Activated gamma-delta T cell treated with anti-CD3 and anti-CD28 coated beads, Interleukin-2, amount 50 U/mL, for 16 hours (primary cell): ENCODE measurements around the gene CYP4A22.
"Not testable (repeated sequence)": the region's sequence is repeated elsewhere in the genome, so short reads cannot be mapped to it uniquely, and the experiment has no call there.

Source experiments
- DNase-seq: peaks from one replicate; pipeline ENCODE4 v3.0.0-alpha.2; 2020; ENCODE audit warnings: low read depth

Gene CYP4A22, protein sequence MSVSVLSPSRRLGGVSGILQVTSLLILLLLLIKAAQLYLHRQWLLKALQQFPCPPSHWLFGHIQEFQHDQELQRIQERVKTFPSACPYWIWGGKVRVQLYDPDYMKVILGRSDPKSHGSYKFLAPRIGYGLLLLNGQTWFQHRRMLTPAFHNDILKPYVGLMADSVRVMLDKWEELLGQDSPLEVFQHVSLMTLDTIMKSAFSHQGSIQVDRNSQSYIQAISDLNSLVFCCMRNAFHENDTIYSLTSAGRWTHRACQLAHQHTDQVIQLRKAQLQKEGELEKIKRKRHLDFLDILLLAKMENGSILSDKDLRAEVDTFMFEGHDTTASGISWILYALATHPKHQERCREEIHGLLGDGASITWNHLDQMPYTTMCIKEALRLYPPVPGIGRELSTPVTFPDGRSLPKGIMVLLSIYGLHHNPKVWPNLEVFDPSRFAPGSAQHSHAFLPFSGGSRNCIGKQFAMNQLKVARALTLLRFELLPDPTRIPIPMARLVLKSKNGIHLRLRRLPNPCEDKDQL

DNA sequence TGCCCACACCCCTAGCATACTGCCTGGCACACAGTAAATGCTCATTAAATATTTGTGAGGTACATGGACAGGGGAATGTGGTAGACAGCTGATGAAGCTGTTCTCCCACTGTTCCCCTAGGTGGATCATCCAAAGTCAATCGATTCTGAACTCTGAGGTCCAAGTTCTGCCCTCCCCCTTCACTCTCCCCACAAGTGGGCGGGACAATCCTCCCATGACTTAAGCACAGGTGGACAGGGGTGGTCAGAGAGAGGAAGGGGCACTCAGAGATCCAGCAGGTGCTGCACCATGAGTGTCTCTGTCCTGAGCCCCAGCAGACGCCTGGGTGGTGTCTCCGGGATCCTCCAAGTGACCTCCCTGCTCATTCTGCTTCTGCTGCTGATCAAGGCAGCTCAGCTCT, at the start of gene CYP4A22:
Gene CYP4A22 (plus strand): TSS at position 244 of the 400 bp plus-strand sequence. CDS start 45 bp downstream, at position 289.
- DNase-seq = no peak

DNA sequence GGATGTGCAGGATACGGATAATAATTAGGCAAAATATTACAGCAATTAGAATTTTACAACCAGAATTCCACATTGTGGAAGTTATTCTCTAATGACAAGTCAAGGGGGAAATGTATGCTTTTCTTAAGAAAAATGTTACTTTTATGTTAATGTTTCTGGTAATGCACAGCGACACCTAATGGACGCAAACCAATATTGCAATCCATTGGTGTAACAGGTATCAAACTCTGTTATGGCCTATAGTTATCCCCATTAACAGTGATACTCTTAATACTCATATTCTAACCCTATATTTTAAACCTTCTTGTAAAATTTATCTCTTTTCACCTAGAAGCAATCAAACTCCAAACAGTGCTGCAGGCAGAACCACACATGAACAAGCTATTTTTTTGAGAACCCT, 47.9 kb upstream of the CYP4A22 start:
- DNase-seq = not testable (repeated sequence)

DNA sequence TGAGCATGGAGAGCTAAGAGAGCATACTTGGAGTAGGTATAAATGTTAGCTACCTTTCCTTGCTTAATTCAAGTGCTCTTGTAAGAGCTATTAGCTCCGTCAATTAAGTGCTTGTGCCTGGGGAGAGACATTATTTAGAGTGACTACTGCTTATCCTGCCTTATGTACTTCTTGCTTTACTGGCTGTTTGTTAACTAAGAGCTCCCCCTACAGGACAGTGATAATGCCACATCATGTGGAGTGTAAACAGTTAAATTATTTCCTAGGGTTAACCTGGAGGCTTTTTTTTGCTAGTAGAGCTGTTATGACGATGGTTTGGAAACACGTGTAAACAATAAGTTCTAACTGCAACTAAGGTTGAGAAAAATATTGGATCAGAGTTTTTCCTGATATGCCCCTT, 45.8 kb upstream of the CYP4A22 start:
- not testable (repeated sequence) for DNase-seq

DNA sequence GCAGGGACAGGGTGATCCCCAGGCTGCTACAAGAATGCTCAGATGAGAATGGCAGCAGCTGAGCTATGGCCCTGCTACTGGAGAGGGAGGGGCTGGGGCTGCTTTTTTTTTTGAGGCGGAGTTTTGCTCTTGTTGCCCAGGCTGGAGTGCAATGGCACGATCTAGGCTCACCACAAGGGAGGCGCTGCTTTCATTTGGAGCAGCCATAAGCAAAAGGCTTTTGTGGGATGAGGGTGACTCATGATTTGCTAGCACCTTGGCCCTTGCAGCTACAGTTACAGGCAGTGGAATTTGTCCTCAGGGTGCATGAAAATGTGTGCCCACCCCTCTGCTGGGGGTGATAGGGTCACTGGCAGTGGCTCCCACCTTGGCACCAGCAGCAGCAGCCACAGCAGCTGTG, 32.4 kb upstream of the CYP4A22 start:
- no peak for DNase-seq

DNA sequence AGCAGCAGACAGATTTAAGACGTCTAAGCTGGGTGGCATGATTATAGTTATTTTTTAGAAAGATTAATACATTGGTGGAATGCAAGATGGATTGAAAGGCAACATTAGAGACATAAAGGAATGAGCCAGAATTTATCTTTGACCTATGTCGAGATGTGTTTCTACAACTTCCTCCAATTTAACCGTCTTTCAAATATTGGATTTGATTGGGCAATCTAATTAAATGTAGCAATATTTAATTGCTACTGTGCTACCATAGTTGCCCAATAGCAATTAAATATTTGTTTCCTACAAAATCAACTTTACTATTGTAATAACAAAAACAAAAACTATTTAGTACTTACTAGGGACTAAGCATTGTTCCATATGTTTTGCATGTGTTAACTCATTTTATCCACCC, 30.4 kb upstream of the CYP4A22 start:
- DNase-seq = no peak

DNA sequence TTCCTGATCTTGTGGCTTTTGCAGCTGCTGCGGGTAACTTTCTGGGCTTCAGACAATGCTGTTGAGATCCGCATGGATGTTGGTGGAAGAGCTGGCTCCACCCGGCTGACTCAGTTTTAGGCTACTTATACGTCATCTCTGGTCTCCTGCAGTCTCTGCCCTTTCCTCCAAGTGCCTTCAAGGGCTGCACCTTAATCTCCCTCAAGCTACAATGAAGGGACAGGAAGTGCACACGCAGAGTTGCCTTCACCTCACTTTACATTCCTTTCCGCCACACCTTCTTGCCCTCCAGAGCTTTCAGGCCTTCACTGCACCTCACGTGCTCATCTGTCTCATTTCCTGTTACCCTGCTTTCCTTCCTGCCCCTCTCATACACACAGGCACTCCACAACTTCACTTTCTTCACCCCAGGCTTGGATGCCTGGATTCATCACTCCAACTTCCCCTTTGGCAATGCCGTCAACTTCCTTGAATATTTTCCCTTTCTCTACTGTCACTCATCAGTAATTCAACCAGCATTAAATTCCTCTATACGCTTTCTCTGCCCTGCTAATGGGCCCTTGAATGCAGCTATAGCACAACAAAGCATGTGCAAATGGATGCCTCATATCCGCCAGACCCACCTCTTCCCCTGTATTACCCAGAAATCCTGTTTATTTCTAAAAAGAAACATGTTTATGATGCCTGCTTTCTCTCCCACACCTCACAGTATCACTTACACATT, 29.2 kb upstream of the CYP4A22 start:
- not testable (repeated sequence) for DNase-seq

DNA sequence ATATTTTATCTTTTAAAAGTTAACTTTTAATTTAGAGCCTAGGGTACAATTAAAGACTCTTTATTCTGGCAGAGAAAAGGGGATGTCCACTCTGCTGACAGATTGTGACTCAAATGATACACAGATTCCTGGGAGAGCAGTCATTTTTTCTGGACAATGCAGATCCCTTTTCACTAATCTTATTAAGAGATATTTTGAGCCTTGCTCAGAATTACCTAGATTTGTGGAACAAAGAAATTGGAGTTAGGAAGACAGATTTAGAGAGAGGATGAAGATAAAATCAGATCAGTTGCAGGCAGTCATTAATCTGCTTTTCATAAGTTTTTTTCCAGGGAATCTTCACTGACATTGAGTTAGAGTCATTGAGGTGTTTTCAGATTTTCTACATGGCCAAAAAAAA, 27.8 kb upstream of the CYP4A22 start:
- not testable (repeated sequence) for DNase-seq

DNA sequence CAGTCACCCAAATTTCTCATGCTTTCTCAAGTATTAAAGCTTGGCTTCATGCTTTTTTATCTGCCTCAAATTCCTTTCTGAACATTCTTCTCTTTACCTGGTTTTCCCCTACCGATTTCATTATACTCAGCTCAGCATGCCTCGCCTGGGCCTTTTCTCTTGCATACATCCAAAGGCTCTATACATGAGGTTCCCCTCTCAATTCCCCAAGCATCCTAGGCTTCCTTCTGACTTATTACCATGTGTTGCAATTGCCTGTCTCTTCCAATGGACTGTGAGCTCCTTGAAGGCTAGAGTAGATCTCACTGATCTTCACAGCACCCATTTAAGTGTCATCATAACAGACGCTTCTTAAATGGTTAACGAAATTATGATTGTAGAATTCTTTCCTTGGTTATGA, 24.1 kb upstream of the CYP4A22 start:
- DNase-seq = no peak

DNA sequence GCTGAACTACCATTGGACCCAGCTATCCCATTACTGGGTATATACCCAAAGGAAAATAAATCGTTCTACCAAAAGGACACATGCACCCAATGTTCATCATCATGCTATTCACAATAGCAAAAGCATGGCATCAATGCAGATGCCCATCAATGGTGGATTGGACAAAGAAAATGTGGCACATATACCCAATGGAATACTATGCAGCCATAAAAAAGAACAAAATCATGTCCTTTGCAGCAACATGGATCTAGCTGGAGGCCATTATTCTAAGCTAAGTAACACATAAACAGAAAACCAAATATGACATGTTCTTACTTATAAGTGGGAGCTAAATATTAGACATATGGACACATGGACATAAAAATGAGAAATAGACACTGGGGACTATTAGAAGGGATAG, 16.2 kb upstream of the CYP4A22 start:
- not testable (repeated sequence) for DNase-seq

DNA sequence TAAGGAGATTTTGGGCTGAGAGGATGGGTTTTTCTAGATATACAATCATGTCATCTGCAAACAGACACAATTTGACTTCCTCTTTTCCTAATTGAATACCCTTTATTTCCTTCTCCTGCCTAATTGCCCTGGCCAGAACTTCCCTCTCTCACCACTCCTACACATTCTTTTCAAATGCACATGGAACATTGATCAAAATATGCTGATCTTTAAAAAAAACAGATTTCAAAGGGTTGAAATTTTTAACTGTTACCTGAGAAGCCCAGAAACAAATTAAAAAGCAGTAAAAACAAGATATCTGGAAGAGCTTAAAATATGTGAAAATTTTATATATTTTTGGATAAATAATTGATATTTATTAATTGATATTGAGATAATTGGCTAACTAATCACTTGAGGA, 12.4 kb upstream of the CYP4A22 start:
- not testable (repeated sequence) for DNase-seq

DNA sequence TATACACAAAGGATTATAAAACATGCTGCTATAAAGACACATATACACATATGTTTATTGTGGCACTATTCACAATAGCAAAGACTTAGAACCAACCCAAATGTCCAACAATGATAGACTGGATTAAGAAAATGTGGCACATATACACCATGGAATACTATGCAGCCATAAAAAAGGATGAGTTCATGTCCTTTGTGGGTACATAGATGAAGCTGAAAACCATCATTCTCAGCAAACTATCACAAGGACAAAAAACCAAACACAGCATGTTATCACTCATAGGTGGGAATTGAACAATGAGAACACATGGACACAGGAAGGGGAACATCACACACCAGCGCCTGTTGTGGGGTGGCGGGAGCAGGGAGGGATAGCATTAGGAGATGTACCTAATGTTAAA, 10.2 kb upstream of the CYP4A22 start:
- not testable (repeated sequence) for DNase-seq

DNA sequence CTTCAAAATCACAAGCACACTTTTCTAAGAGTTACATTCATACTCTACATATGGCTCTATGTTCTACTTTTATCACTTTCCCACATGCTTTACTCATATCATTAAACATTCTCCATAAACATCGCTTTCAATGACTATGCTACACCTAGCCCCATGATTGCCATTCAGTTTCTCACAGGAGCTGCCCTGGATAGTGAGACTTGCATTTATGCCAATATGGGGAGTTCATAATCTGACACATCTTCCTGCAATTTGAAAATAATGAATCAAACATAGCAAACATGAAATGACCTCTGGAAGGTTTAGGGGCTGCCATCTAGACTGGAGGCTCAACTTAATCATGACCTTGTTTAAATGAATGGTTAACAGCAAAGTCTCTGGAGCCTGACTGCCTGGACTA, 9.0 kb upstream of the CYP4A22 start:
- DNase-seq = no peak

DNA sequence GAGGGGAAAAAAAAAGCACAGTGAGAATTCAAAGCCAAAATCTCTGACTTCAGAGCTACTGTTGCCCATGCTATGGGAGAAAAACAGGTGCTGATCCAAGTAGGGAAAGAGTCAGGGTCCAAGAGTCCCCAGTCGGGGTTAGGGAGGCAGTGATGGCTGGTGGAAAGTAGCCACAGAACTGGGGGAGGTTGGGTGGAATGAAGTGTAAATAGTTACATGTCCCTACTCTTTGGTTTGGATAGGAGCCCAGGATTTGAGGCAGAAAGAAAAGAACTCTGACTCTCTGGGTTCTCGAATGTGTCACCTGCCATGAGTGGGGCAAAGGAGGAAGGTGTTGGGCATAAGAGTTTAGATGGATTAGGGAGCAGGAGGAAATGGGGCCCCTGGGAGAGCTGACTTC, 8.4 kb upstream of the CYP4A22 start:
- not testable (repeated sequence) for DNase-seq

DNA sequence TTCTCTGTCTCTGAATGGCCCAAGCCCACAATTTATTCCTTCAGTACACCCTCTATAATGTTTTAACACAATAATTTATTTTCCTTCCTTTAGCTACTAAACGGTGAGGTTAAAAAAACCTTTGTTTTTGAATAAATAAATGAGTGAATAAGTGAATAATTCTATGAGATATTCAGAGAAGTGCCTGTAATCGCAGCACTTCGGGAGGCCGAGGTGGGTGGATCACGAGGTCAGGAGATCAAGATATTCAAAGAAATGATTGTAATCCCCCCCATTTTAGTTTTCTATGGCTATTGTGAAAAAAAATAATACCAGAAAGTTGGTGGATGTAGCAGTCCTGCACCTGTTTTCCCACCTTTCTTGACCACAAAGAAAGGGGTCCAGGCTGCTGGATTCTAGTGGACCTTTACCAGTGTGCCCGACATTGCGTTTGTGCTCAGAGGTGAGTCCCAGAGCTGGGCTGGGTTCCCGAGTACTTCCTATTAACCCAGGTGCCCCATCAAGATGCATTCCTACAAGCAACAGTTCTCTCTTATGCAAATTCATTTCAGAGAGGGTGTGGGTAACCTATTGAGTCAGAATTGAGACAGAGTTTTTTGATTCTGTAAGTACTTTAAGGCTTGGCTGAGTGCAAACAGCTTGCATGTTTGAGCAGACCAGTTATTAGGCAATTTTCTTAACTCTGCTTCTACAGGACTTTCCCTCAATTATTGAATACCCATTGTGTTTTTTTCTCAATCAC, 7.6 kb upstream of the CYP4A22 start:
- not testable (repeated sequence) for DNase-seq

DNA sequence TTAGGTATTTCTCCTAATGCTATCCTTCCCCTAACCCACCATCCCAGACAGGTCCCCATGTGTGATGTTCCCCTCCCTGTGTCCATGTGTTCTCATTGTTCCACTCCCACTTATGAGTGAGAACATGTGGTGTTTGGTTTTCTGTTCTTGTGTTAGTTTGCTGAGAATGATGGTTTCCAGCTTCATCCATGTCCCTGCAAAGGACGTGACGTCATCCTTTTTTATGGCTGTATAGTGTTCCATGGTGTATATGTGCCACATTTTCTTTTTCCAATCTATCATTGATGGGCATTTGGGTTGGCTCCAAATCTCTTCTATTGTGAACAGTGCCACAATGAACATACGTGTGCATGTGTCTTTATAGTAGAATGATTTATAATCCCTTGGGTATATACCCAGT, 4.6 kb upstream of the CYP4A22 start:
- not testable (repeated sequence) for DNase-seq

DNA sequence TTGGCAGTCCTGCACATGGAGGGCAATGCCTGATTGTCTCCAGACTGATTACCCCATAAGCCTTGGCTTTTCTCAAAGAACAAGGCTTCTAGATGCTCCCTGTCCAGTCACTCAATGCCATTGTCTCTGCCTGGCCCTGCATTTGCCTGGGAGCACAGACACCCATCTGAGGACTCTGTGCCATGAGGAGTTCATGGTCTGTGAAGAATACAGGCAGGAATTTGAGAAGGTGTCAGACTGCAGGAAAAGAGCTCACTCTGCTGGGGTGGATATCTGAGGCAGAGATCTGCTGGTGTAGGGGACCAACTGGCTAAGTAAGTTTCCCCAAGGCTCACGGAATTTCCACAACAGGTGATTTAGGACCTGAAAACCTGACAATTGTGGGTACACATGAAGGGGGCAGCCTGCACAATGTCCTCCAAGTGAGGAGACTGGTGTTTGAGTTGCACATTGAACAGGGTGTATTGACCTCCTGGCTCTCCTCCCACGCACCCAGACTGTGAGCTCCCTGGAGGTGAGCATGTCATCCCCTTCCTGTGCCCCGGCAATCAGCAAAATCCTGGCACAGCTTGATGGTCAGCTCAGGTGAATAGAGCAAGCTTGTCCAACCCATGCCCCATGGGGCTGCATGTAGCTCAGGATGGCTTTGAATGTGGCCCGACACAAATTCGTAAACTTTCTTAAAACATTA, 829 bp downstream of the CYP4A22 start:
- DNase-seq = no peak

DNA sequence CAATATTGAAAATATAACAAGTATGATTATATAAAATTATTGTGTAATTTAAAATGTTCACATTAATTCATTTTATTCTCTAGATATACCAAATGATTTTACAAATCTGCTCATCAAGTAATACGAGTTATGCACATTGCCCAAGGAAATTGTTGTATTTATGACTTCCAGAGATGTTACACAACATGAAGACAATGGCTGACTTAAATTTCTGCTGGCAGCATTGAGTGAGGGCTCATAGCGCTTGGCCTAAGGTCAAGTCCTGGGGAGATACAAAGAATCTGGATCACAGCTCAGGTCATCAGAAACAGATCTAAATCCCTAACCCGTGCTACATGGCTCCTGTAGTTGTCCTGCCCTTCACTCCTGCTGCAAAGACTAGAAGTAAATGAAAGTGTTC, 3.1 kb downstream of the CYP4A22 start:
- DNase-seq = not testable (repeated sequence)

DNA sequence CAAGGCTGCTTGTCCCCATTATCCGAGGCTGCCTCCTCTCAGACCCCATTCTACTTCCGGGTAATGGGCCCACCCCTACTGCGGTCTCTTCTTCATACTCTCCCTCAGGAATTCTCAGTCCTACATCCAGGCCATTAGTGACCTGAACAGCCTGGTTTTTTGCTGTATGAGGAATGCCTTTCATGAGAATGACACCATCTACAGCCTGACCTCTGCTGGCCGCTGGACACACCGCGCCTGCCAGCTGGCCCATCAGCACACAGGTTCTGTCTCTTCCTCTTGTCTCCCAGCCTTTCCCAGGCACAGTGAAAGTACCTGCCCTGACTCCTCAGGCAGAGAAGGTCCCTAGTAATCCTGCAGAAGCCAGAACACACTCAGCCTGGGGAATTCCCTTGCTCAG, 6.4 kb downstream of the CYP4A22 start:
- not testable (repeated sequence) for DNase-seq

DNA sequence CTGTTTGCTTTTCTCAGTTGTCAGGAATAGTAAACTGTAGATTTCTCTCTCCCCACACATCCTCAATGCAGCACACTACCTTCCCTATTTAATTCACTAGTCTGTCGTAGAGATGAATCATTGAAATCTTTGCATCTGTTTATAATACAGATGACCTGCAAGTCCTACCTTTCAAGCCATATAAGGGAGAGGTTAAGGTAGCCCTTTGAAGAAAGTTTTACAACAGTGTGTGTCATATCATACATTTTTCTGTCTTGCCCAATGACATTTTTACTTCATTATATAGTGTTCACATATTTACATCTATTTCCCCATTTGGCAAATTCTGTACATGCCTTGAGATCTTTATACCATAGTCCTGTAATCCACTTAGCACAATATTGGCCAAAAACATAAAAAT, 9.3 kb downstream of the CYP4A22 start:
- DNase-seq = not testable (repeated sequence)

DNA sequence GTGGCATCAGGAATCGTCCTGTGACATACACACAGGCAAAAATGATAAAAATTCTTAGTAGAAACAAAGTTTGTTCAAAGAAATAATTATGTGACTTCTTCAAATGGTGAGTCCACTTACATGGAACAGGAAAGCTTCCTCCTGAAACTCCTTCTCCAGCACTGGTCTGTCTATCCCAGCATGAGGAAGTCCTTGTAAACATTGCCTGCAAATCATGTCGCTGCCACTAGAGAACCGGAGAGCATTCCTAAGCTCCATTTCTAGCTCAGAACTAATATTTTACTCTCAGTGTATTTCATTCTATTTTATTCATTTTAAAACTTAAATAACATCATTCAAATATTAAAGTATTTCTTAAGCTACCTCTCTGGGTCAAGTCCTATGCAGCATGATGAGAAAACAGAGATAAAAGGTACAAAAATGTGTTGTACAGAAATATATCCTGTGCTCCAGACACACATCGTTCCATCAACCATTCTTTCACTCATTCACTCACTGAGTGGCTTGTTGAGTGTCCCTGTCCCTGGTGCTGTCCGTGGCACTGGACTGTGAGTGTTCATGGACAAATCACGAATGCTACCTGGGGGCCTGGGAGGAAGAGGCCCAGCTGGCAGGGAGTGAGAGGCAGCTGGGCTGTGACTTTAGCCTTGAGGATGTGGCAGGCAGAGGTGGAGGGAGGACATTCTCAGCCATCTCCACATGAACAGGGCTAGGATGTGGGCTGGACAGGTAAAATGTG, 10.0 kb downstream of the CYP4A22 start:
- DNase-seq = no peak

DNA sequence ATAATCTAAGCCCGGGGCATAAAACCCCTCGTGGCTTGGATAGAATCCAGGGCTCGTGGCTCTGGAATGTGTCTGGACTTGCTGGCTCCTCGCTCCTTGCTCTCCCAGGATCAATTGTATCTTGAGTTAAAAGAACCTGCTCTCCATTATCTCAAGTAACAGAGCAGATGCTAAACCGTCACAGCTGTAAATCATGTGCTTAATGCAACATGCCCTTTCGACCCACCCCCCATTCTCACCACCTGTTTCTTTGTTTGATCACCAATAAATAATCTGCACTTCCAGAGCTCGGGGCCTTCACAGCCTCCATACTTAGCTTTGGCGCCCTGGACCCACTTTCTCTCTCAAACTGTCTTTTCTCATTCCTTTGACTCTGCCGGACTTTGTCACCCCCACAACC, 11.9 kb downstream of the CYP4A22 start:
- DNase-seq = not testable (repeated sequence)
